ENCODE results near the gene PRKCA.

- TF ChIP-seq CTCF (IDR thresholded peaks at IDR 0.05) (no peak), POLR2AphosphoS5 (IDR thresholded peaks at IDR 0.05) (no peak), POLR2A (IDR thresholded peaks at IDR 0.05) (no peak)
Observed at GRCh38 chr17:66612993-66613392, 310.6 kb downstream of the PRKCA start.

Data from prostate gland (tissue), 2 donors.